GM12878 (cell line): ENCODE measurements around the gene DVL2. TPM values are rescaled to one million over a fixed set of nuclear protein-coding genes. Genes with fewer than 3 reads are reported as not detected.

Source experiments
- ATF7 ChIP-seq: fragments of 450-650 bp; IDR thresholded peaks from 2 replicates; pipeline ENCODE4 v1.6.1; 2016; ENCODE audit warnings: low read depth, mild to moderate bottlenecking
- BCL3 ChIP-seq: IDR thresholded peaks from 2 replicates; pipeline ENCODE4 v1.6.1; 2011; ENCODE audit warnings: borderline replicate concordance, low read depth, mild to moderate bottlenecking, moderate library complexity, low read length; ENCODE audit not compliant: insufficient read depth, poor library complexity, severe bottlenecking
- CREM ChIP-seq: IDR thresholded peaks from 2 replicates; pipeline ENCODE4 v1.6.1; 2014; ENCODE audit warnings: antibody characterized with exemption, low read depth
- FOS ChIP-seq: IDR thresholded peaks from 3 replicates; pipeline ENCODE4 v1.6.1; 2011; ENCODE audit warnings: borderline replicate concordance; ENCODE audit not compliant: insufficient read length; ENCODE audit errors: extremely low read depth
- FOXK2 ChIP-seq: fragments of 450-650 bp; IDR thresholded peaks from 2 replicates; pipeline ENCODE4 v1.6.1; 2017; ENCODE audit warnings: mild to moderate bottlenecking, moderate library complexity
- IKZF1 ChIP-seq: fragments of 450-650 bp; conservative IDR thresholded peaks from 2 replicates; pipeline ENCODE4 v1.6.1; 2017; ENCODE audit warnings: antibody characterized with exemption, mild to moderate bottlenecking
- JUND ChIP-seq: IDR thresholded peaks from 2 replicates; pipeline ENCODE4 v1.6.1; 2012; ENCODE audit warnings: low read depth, mild to moderate bottlenecking, low read length, improper control_type of control experiment, moderate library complexity
- MEF2A ChIP-seq: IDR thresholded peaks from 2 replicates; pipeline ENCODE4 v1.6.1; 2011; ENCODE audit warnings: low read depth, mild to moderate bottlenecking, low read length, moderate library complexity; ENCODE audit not compliant: insufficient read depth
- NFIC ChIP-seq: IDR thresholded peaks from 2 replicates; pipeline ENCODE4 v1.6.1; 2012; ENCODE audit warnings: low read depth, mild to moderate bottlenecking, inconsistent platforms, low read length, moderate library complexity
- NFYA ChIP-seq: IDR thresholded peaks from 2 replicates; pipeline ENCODE4 v1.6.1; 2011; ENCODE audit warnings: low read depth, mild to moderate bottlenecking, low read length, improper control_type of control experiment, borderline replicate concordance
- NFYB ChIP-seq: IDR thresholded peaks from 2 replicates; pipeline ENCODE4 v1.6.1; 2011; ENCODE audit warnings: low read depth, mild to moderate bottlenecking, low read length, improper control_type of control experiment, moderate library complexity; ENCODE audit not compliant: insufficient read depth
- NR2C1 ChIP-seq: fragments of 450-650 bp; IDR thresholded peaks from 2 replicates; pipeline ENCODE4 v1.6.1; 2017; ENCODE audit warnings: antibody characterized with exemption, mild to moderate bottlenecking, moderate library complexity
- RELA ChIP-seq: fragments of 450-650 bp; IDR thresholded peaks from 2 replicates; pipeline ENCODE4 v1.8.0; 2014; ENCODE audit warnings: borderline replicate concordance; ENCODE audit not compliant: partially characterized antibody
- RUNX3 ChIP-seq: IDR thresholded peaks from 2 replicates; pipeline ENCODE4 v1.6.1; 2012; ENCODE audit warnings: low read length, inconsistent platforms
- SIX5 ChIP-seq: IDR thresholded peaks from 2 replicates; pipeline ENCODE4 v1.6.1; 2011; ENCODE audit warnings: mild to moderate bottlenecking, low read depth, low read length, moderate library complexity; ENCODE audit not compliant: severe bottlenecking
- SREBF1 ChIP-seq: IDR thresholded peaks from 2 replicates; pipeline ENCODE4 v1.6.1; 2012; ENCODE audit warnings: mild to moderate bottlenecking, low read length
- SRF ChIP-seq, 2 experiments: IDR thresholded peaks; 2 replicates each; pipeline ENCODE4 v1.6.1; 2011; ENCODE audit warnings: low read depth in 2 of 2, low read length in 2 of 2, mild to moderate bottlenecking in 1 of 2, moderate library complexity in 1 of 2
- STAT1 ChIP-seq: fragments of 450-650 bp; conservative IDR thresholded peaks from 2 replicates; pipeline ENCODE4 v1.6.1; 2014; ENCODE audit warnings: antibody characterized with exemption, mild to moderate bottlenecking
- TBL1XR1 ChIP-seq: IDR thresholded peaks from 2 replicates; pipeline ENCODE4 v1.6.1; 2012; ENCODE audit warnings: low read depth, low read length, improper control_type of control experiment
- YY1 ChIP-seq: IDR thresholded peaks from 2 replicates; pipeline ENCODE4 v1.6.1; 2011; ENCODE audit warnings: low read depth, mild to moderate bottlenecking, low read length
- ZNF207 ChIP-seq: fragments of 450-650 bp; IDR thresholded peaks from 2 replicates; pipeline ENCODE4 v1.6.1; 2014; ENCODE audit warnings: antibody characterized with exemption, mild to moderate bottlenecking, borderline replicate concordance
- ZNF217 ChIP-seq: fragments of 450-650 bp; IDR thresholded peaks from 2 replicates; pipeline ENCODE4 v1.6.1; 2017; ENCODE audit warnings: antibody characterized with exemption, mild to moderate bottlenecking
- ZNF274 ChIP-seq: IDR thresholded peaks from one replicate; pipeline ENCODE4 v1.8.0; 2011; ENCODE audit not compliant: insufficient read length, insufficient read depth
- ZNF384 ChIP-seq: IDR thresholded peaks from 2 replicates; pipeline ENCODE4 v1.6.1; 2012; ENCODE audit warnings: low read depth, mild to moderate bottlenecking, low read length, improper control_type of control experiment, borderline replicate concordance
- polyA plus RNA-seq, 11 experiments: library from polyadenylated mRNA; depleted of rRNA in 4 of 11; unstranded in 6 of 11; stranded (reverse) in 5 of 11; fragments of >200 nt; fragmentation: Nextera tagmentation in 4 of 11; fragmentation: Illumina TruSeq in 1 of 11; extraction: Ambion mirVana in 4 of 11; extraction: Trizol in 1 of 11; gene quantifications; 1 replicate in 1 of 11; 2 replicates in 10 of 11; pipeline versions ENCODE4 v1.2.1 to v1.2.3, GENCODE V29; 2011 to 2016; ENCODE audit warnings: inconsistent platforms in 2 of 11, missing spikeins in 2 of 11, low read depth in 1 of 11
- total RNA-seq, 4 experiments: library from RNA; depleted of rRNA in 3 of 4; stranded (reverse); fragments of >200 nt in 3 of 4; fragmentation: Illumina TruSeq in 1 of 4; extraction: Trizol in 1 of 4; gene quantifications; 2 replicates each; pipeline versions ENCODE4 v1.2.1 to v1.2.3, GENCODE V29; 2013 to 2021
- TF ChIP-seq, protein P1 (sequence below): IDR thresholded peaks from 2 replicates; pipeline ENCODE4 v1.6.1; 2012; ENCODE audit warnings: improper control_type of control experiment, low read depth, low read length; ENCODE audit not compliant: insufficient replicate concordance

DVL2 gene
- total and polyA plus RNA-seq, 10 of the 15 experiments (the other 5 are each of a cell fraction or from before 2014, with no cell fraction given), result 0.97 to 44.8 (median 23.2) TPM

DNA sequence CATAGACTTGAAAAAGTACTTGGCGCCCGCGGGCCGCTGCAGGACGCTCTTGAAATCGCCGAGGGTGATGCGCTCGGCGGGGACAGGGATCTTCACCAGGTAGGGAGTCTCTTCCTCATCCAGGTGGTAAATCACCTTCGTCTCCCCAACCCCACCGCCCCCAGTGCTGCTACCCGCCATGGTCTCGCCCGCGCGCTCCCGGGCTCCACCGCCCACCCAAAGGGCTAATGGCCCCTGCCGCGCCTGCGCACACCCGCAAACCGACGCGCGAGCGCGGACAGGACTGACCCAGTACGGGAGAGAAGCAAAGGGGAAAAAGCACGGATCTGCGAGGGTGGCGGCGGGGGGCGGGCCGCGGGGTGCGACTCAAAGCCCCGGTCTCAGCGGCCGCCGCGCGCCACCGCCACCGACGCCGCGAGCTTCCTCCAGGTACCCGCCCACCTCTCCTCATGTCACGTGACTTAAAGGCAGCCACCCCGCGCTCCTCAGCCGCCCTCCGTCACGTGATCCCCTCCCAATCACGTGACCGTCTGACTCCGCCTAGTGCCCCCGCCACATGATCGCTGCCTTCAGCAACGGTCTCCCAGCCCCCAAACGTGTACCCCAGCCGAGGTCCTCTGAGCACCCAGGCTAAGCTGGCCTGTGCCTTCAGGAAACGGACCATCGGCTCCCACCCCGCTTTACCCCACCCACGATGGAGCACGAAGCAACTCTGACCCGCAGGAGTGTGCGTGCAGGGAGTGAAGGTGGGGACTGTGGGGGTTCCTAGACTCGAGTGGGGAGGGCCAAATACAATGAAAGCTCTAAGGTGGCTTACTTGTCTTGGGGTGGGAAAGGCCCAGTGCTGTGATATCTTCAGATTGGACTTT lies at the start of gene DVL2 (continued):
- TF ChIP-seq ZNF384 (no peak), JUND (peak; percentile 65; the same call in 1 of the 2 replicates), FOS (peak; percentile 90), ATF7 (peak; percentile 44; the same call in 1 of the 2 replicates), ZNF274 (no peak), SRF (IDR thresholded peaks at IDR 0.05; ENCODE audit: low read depth in 2 of 2, low read length in 2 of 2) (0 out of 4 replicates have a peak, but pooled peaks of 1 of the 2 experiments have one; percentile 4), FOXK2 (peak; percentile 34), MEF2A (0 out of 2 replicates have a peak, but pooled peaks have one; percentile 61), NFYB (peak; percentile 60; the same call in 1 of the 2 replicates), SREBF1 (peak; percentile 61; the same call in 1 of the 2 replicates), NFIC (peak; percentile 83), NR2C1 (peak; percentile 67), NFYA (no peak), TBL1XR1 (peak; percentile 92), BCL3 (peak; percentile 98), YY1 (peak; percentile 85), RUNX3 (0 out of 2 replicates have a peak, but pooled peaks have one; percentile 32), ZNF207 (peak; percentile 69; the same call in 1 of the 2 replicates), SIX5 (peak; percentile 48), RELA (peak; percentile 99), IKZF1 (peak; percentile 89), CREM (peak; percentile 60; the same call in 1 of the 2 replicates), STAT1 (no peak), ZNF217 (no peak)
- TF ChIP-seq, protein P1, sequence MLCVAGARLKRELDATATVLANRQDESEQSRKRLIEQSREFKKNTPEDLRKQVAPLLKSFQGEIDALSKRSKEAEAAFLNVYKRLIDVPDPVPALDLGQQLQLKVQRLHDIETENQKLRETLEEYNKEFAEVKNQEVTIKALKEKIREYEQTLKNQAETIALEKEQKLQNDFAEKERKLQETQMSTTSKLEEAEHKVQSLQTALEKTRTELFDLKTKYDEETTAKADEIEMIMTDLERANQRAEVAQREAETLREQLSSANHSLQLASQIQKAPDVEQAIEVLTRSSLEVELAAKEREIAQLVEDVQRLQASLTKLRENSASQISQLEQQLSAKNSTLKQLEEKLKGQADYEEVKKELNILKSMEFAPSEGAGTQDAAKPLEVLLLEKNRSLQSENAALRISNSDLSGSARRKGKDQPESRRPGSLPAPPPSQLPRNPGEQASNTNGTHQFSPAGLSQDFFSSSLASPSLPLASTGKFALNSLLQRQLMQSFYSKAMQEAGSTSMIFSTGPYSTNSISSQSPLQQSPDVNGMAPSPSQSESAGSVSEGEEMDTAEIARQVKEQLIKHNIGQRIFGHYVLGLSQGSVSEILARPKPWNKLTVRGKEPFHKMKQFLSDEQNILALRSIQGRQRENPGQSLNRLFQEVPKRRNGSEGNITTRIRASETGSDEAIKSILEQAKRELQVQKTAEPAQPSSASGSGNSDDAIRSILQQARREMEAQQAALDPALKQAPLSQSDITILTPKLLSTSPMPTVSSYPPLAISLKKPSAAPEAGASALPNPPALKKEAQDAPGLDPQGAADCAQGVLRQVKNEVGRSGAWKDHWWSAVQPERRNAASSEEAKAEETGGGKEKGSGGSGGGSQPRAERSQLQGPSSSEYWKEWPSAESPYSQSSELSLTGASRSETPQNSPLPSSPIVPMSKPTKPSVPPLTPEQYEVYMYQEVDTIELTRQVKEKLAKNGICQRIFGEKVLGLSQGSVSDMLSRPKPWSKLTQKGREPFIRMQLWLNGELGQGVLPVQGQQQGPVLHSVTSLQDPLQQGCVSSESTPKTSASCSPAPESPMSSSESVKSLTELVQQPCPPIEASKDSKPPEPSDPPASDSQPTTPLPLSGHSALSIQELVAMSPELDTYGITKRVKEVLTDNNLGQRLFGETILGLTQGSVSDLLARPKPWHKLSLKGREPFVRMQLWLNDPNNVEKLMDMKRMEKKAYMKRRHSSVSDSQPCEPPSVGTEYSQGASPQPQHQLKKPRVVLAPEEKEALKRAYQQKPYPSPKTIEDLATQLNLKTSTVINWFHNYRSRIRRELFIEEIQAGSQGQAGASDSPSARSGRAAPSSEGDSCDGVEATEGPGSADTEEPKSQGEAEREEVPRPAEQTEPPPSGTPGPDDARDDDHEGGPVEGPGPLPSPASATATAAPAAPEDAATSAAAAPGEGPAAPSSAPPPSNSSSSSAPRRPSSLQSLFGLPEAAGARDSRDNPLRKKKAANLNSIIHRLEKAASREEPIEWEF, result no peak
